Measurements from ENCODE around the gene HSD17B1. TPM values are rescaled to one million over a fixed set of nuclear protein-coding genes. Genes with fewer than 3 reads are reported as not detected.
A peak's percentile ranks its signal among the peaks of the same experiment; 100 is the strongest.

HSD17B1 gene
- total RNA-seq, 6 experiments from 2014 or later, result 0.31 to 1.1 (median 0.87) TPM

DNA sequence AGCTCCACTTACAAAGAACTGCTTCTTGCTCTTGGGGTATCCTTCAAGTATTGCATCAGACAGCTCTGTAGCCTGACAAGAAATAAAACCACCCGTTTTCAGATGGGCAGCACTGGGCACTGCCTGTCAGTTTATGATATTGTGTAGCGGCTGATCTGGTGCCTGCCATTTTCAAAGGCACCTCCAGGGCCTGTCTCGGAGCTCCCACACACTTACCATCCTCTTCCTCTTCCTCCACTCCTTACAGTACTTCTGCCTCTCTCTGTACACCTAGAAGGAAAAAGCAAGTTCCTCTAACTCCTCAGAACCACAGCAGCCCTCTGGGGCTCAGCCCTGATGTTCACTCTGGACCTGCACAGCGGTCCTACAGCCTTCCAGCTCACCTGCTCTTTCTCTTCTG is 20.4 kb downstream of the HSD17B1 start:
- Histone ChIP-seq H3K27ac (no peak overlapping the region), H3K9me3 (no peaks in the 10 kb centered on the region), H3K36me3 (peaks cover 11 to 57% (median 28%) of the 10 kb centered on the region in 4 donors), H3K27me3 (no peaks in the 10 kb centered on the region), H3K4me1 (peaks cover 0 to 36% (median 10%) of the 10 kb centered on the region in 4 donors), H3K4me3 (no peak overlapping the region)
- ATAC-seq (no peak), DNase-seq (no peak)
- TF ChIP-seq, protein P1, sequence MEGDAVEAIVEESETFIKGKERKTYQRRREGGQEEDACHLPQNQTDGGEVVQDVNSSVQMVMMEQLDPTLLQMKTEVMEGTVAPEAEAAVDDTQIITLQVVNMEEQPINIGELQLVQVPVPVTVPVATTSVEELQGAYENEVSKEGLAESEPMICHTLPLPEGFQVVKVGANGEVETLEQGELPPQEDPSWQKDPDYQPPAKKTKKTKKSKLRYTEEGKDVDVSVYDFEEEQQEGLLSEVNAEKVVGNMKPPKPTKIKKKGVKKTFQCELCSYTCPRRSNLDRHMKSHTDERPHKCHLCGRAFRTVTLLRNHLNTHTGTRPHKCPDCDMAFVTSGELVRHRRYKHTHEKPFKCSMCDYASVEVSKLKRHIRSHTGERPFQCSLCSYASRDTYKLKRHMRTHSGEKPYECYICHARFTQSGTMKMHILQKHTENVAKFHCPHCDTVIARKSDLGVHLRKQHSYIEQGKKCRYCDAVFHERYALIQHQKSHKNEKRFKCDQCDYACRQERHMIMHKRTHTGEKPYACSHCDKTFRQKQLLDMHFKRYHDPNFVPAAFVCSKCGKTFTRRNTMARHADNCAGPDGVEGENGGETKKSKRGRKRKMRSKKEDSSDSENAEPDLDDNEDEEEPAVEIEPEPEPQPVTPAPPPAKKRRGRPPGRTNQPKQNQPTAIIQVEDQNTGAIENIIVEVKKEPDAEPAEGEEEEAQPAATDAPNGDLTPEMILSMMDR (IDR thresholded peaks at IDR 0.05), result no peak
- TF ChIP-seq POLR2A (IDR thresholded peaks at IDR 0.05), result no peak
- 63% methylated on average over 3 of the region's 4 CpGs for WGBS (ENCODE audit: insufficient coverage, low coverage, low lambda C conversion rate, missing lambda C conversion rate)
- intact Hi-C loops (cut with DNase I), result no loop called here

DNA sequence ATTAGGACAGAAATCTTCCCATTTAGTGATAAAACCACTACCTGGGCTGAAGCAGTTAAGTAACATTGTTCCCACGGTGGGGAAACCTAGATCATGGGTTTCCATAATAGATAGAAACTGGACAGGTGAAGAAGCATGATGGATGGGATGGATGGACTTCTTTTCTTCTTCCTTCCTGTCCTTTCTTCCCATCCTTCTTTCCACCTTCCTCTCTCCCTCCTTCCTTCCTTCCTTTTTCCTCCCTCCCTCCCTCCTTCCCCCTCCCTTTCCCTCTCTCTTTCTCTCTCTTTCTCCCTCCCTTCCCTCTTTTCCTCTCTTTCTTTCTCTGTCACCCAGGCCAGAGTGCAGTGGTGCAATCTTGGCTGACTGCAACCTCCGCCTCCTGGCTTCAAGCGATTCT is 21.7 kb downstream of the HSD17B1 start:
- no peak overlapping the region for H3K27ac ChIP-seq
- H3K4me1 ChIP-seq, result peaks cover 0 to 34% (median 12%) of the 10 kb centered on the region in 4 donors
- peaks cover 11 to 46% (median 22%) of the 10 kb centered on the region in 4 donors for H3K36me3 ChIP-seq
- no peak for ATAC-seq
- no peaks in the 10 kb centered on the region for H3K9me3 ChIP-seq
- DNase-seq, result no peak
- 80% methylated on average over 3 of the region's 3 CpGs for WGBS (ENCODE audit: insufficient coverage, low coverage, low lambda C conversion rate, missing lambda C conversion rate)
- no peaks in the 10 kb centered on the region for H3K27me3 ChIP-seq
- TF ChIP-seq, protein P1 (IDR thresholded peaks at IDR 0.05), result no peak
- TF ChIP-seq POLR2A (IDR thresholded peaks at IDR 0.05), result no peak
- no peak overlapping the region for H3K4me3 ChIP-seq
- intact Hi-C loops (cut with DNase I), result no loop called here

DNA sequence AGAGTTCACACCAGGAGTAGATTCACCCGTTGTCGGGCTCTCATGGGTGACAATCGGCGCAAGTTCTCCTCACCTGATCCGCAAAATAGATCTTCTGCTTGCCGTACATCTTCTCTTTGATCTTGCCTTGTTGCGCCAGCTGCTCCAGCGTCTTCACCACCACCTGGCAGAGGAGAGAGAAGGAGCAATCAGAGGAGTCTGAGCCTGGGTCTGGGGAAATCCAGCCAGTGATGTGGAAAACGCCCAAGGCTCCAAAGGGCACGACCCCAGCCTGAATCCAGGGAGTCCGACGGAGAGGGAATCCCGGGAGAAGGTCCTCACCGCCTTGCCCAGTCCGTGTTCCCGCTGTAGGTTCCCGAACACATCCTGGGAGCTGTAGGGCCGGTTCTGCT is 24.4 kb downstream of the HSD17B1 start:
- Histone ChIP-seq H3K27ac (no peak overlapping the region), H3K4me1 (peaks cover 0 to 17% (median 8%) of the 10 kb centered on the region in 4 donors), H3K9me3 (no peaks in the 10 kb centered on the region), H3K36me3 (peaks cover 11 to 38% (median 22%) of the 10 kb centered on the region in 4 donors), H3K4me3 (peak overlapping the region; percentile 67 to 90 (median 80)), H3K27me3 (no peaks in the 10 kb centered on the region)
- no peak for DNase-seq
- WGBS (ENCODE audit: insufficient coverage, low coverage, low lambda C conversion rate, missing lambda C conversion rate), result 23% methylated on average over 6 of the region's 18 CpGs
- TF ChIP-seq, protein P1 (IDR thresholded peaks at IDR 0.05), result no peak
- no peak for TF ChIP-seq POLR2A (IDR thresholded peaks at IDR 0.05)
- ATAC-seq, result peak in 1 of 4 donors; percentile 4
- intact Hi-C loops (cut with DNase I), result no loop called here

DNA sequence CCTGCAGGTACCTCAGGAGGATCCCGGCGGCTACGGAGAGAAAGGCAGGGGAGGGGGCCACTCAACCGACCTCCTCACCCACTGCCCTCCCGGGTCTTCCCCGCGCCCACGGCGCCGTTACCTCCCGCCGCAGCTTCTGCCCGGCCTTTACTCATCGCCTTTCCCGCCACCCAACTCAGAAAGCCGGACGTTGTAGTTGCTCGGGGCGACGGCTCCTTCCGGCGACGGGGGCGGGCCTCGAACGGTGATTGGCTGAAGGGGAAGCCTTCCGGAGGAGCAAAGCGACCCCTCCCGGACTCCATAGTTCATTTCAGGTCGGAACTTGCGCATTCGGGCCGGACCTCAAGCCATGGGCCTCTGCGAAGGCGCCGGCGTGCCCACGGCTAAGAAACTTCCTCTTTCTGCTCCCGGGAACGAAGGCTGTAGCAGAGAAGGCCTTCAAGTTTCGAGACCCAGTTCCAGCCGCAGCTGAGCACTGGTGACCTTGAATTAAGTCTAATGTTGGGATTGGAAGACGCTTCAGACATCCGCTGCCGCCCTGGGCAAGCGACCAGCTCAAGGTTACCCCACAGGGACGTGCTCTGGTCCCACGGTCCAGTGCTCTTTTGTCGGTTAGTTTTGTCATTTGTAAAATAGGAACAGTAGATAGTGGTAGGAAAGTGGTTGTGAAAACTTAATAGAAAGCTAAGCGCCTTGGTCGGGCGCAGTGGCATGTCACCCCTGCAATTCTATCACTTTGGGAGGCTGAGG is 25.0 kb downstream of the HSD17B1 start, which contains the start of gene PSMC3IP:
Gene PSMC3IP (minus strand): TSS at position 198 of the 750 bp plus-strand sequence. CDS start 43 bp downstream, at position 155.
- peak within 1 kb of the TSS; percentile 67 to 90 (median 80) for H3K4me3 ChIP-seq
- H3K27ac ChIP-seq, result peak within 1 kb of the TSS; percentile 37 to 85 (median 81)
- no peaks in the 10 kb centered on the region for H3K27me3 ChIP-seq
- WGBS (ENCODE audit: insufficient coverage, low coverage, low lambda C conversion rate, missing lambda C conversion rate), result 0% methylated on average over 18 of the region's 52 CpGs
- TF ChIP-seq POLR2A (IDR thresholded peaks at IDR 0.05), result peak; percentile 64
- TF ChIP-seq, protein P1 (IDR thresholded peaks at IDR 0.05), result peak; percentile 7 to 40 (median 20)
- intact Hi-C loops (cut with DNase I), result no loop called here
- peaks cover 0 to 15% (median 6%) of the 10 kb centered on the region in 4 donors for H3K4me1 ChIP-seq
- ATAC-seq, result peak; percentile 93 to 97 (median 94)
- peak; percentile 96 to 97 (median 97) for DNase-seq
- H3K36me3 ChIP-seq, result peaks cover 9 to 38% (median 20%) of the 10 kb centered on the region in 4 donors
- no peaks in the 10 kb centered on the region for H3K9me3 ChIP-seq
